Omental fat pad (tissue), 4 donors: ENCODE data around the gene C1orf141. TPM values are rescaled to one million over a fixed set of nuclear protein-coding genes. Genes with fewer than 3 reads are reported as not detected.

ENCODE experiments used
- ATAC-seq: fragments of 150-250 bp; one replicate; pipeline ENCODE4 v1.9.1; 2016; ENCODE audit warnings: mild to moderate bottlenecking, moderate library complexity; ENCODE audit not compliant: low FRiP score
- DNase-seq: peaks from one replicate; pipeline ENCODE4 v3.0.0-alpha.2; 2019; ENCODE audit warnings: low spot score
- CTCF ChIP-seq, 3 donors: fragments of 450-650 bp; IDR thresholded peaks; one replicate each; pipeline ENCODE4 v1.5.1; 2016 to 2017; ENCODE audit warnings: antibody characterized with exemption in 3 of 3, mild to moderate bottlenecking in 3 of 3, moderate library complexity in 2 of 3
- total RNA-seq, 4 donors: library from RNA; depleted of rRNA; stranded (reverse); fragments of >200 nt; gene quantifications; one replicate each; pipeline ENCODE4 v1.1.0, GENCODE V29; 2016

C1orf141 gene
- total RNA-seq, 4 donors from 2014 or later, result not detected

GRCh38 chr1:67135354-67135753, 584 bp upstream of the C1orf141 start:
- peak; percentile 56 for ATAC-seq
- DNase-seq, result no peak
- TF ChIP-seq CTCF (IDR thresholded peaks at IDR 0.05), result no peak

GRCh38 chr1:67133177-67133576, 1.6 kb downstream of the C1orf141 start:
- ATAC-seq (no peak), DNase-seq (no peak)
- TF ChIP-seq CTCF (IDR thresholded peaks at IDR 0.05), result no peak

- no peak for ATAC-seq
- no peak for TF ChIP-seq CTCF (IDR thresholded peaks at IDR 0.05)
- DNase-seq, result no peak
Observed at GRCh38 chr1:67130673-67131072, 4.1 kb downstream of the C1orf141 start.

GRCh38 chr1:67126974-67127373, 7.8 kb downstream of the C1orf141 start:
- TF ChIP-seq CTCF (IDR thresholded peaks at IDR 0.05), result no peak
- ATAC-seq (no peak), DNase-seq (no peak)

GRCh38 chr1:67126111-67126746, 8.5 kb downstream of the C1orf141 start:
- no peak for TF ChIP-seq CTCF (IDR thresholded peaks at IDR 0.05)
- ATAC-seq, result no peak
- no peak for DNase-seq

GRCh38 chr1:67124455-67124854, 10.3 kb downstream of the C1orf141 start:
- TF ChIP-seq CTCF (IDR thresholded peaks at IDR 0.05), result no peak
- ATAC-seq, result no peak
- no peak for DNase-seq

GRCh38 chr1:67120855-67121619, 13.7 kb downstream of the C1orf141 start:
- no peak for ATAC-seq
- TF ChIP-seq CTCF (IDR thresholded peaks at IDR 0.05), result no peak
- DNase-seq, result no peak
